ENCODE measurements around the gene FSIP1.

DNA sequence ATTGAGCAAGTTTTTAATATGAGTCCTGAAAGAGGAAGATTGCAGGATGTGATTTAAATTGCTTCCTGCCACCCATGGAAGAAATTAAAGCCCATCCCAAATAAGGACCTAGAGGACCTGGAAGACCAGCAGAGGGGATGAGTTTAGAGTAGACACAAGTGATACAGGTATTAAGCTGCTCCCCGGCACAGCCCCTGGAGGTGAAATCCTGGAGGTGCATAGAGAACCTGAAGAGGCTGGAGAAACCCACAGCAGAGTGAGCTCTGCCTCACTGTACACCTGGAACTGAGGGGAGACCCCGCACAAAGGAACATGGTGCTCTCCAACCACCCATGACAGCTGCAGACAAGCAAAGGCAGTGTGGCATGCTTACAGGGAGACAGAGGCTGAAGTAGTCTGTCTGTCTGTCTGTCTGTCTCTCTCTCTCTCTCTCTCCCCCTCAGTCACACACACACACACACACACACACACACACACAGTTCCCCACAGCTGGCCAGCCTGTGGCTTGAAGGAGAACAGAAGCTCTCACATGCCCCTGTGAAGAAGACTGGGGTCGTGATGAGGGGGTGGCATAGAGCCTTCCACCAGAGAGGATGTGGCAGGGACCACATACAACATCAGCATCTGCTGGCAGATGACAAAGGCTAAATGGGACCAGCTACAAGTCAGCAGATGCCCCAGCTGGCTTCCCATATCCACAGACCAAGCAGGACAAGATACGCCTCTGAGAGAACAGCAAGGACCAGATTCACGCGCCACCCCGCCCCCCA lies 38.1 kb downstream of the FSIP1 start:
- TF ChIP-seq CTCF (IDR thresholded peaks at IDR 0.05) (no peak), POLR2A (IDR thresholded peaks at IDR 0.05; ENCODE audit: low read depth) (no peak), POLR2AphosphoS5 (IDR thresholded peaks at IDR 0.05) (no peak), EP300 (IDR thresholded peaks at IDR 0.05) (no peak)
